HepG2 (cell line): ENCODE measurements around the gene KCNB1. TPM values are rescaled to one million over a fixed set of nuclear protein-coding genes. Genes with fewer than 3 reads are reported as not detected.

ENCODE experiments used
- ATAC-seq: fragments of 200-7000 bp; cut with Tn5 transposase; 3 replicates; pipeline ENCODE4 v1.9.1; 2020; ENCODE audit warnings: mild to moderate bottlenecking, moderate library complexity
- BruUV-seq: library from RNA; stranded (reverse); fragments of 400-500 nt; replicated peaks from 2 replicates; lab custom pipeline; 2021; lab: Mats Ljungman, UMichigan
- CTCF ChIA-PET: fragments of 300-600 bp; formaldehyde crosslinking; extraction: SDS; loops from one replicate; lab custom pipeline; 2021; ENCODE audit warnings: low total read pairs, inconsistent platforms, low intra/inter-chr PET ratio; lab: Yijun Ruan, JAX
- POLR2A ChIA-PET: fragments of 350-600 bp; sonication (Branson Sonifier 250); formaldehyde crosslinking; loops from one replicate; lab custom pipeline; 2020; ENCODE audit warnings: antibody characterized with exemption, inconsistent platforms; lab: Yijun Ruan, JAX
- DNase-seq: peaks from one replicate; pipeline ENCODE4 v3.0.0-alpha.2; 2015; ENCODE audit warnings: low spot score
- FAIRE-seq: peaks from 3 replicates; lab custom pipeline; 2011; peaks lifted over from hg19 to GRCh38; lab: Jason Lieb, UNC
- H2AFZ ChIP-seq: one replicate; pipeline ENCODE4 v1.6.1; 2011; ENCODE audit warnings: low read length, inconsistent platforms
- H3K27ac ChIP-seq: fragments of 300-600 bp; 3 replicates; pipeline ENCODE4 v1.8.0; 2011; ENCODE audit warnings: mixed run types, mild to moderate bottlenecking, mixed read lengths, low read length, inconsistent platforms; ENCODE audit not compliant: insufficient read depth; ENCODE audit errors: extremely low read length
- H3K27me3 ChIP-seq, 2 experiments: fragments of 200-600 bp in 1 of 2; 2 replicates in 1 of 2; 3 replicates in 1 of 2; pipeline versions ENCODE4 v1.6.0 to v1.8.0; 2011; ENCODE audit warnings: low read length in 2 of 2, mild to moderate bottlenecking in 2 of 2, moderate library complexity in 2 of 2, inconsistent platforms in 1 of 2; ENCODE audit not compliant: insufficient read depth in 2 of 2, control insufficient read depth in 1 of 2
- H3K36me3 ChIP-seq, 2 experiments: fragments of 200-600 bp in 1 of 2; replicated peaks in 1 of 2; 2 replicates in 1 of 2; 3 replicates in 1 of 2; pipeline versions ENCODE4 v1.5.1 to v1.8.0; 2011; ENCODE audit warnings: low read length in 2 of 2, inconsistent platforms in 1 of 2; ENCODE audit not compliant: insufficient read depth in 2 of 2, control insufficient read depth in 1 of 2
- H3K4me1 ChIP-seq: 2 replicates; pipeline ENCODE4 v1.5.1; 2012; ENCODE audit warnings: low read length, inconsistent platforms; ENCODE audit not compliant: insufficient read depth
- H3K4me2 ChIP-seq: 2 replicates; pipeline ENCODE4 v1.6.0; 2011; ENCODE audit warnings: low read depth, low read length, inconsistent platforms
- H3K4me3 ChIP-seq, 3 experiments: fragments of 200-600 bp in 1 of 3; sonication (generic), shearing (Covaris generic) in 1 of 3; replicated peaks in 1 of 3; 2 replicates each; pipeline ENCODE4 v1.5.1; 2011 to 2016; ENCODE audit warnings: low read length in 3 of 3, inconsistent platforms in 2 of 3, low read depth in 2 of 3, mild to moderate bottlenecking in 2 of 3, control low read depth in 1 of 3, mixed read lengths in 1 of 3; ENCODE audit not compliant: insufficient read depth in 1 of 3
- H3K79me2 ChIP-seq: one replicate; pipeline ENCODE4 v1.6.1; 2011; ENCODE audit warnings: low read length, inconsistent platforms; ENCODE audit not compliant: insufficient read depth
- H3K9ac ChIP-seq: 2 replicates; pipeline ENCODE4 v1.6.0; 2011; ENCODE audit warnings: mild to moderate bottlenecking, low read depth, low read length, inconsistent platforms; ENCODE audit not compliant: insufficient read depth
- H3K9me3 ChIP-seq: 2 replicates; pipeline ENCODE4 v1.5.1; 2012; ENCODE audit warnings: mild to moderate bottlenecking, low read length
- H4K20me1 ChIP-seq: 2 replicates; pipeline ENCODE4 v1.6.0; 2011; ENCODE audit warnings: inconsistent platforms, mild to moderate bottlenecking, low read length, moderate library complexity; ENCODE audit not compliant: insufficient read depth
- DZIP1 ChIP-seq: sonication (generic); formaldehyde crosslinking; IDR thresholded peaks from 2 replicates; pipeline ENCODE4 v1.5.0; 2020; ENCODE audit warnings: mild to moderate bottlenecking, missing genetic modification reagents
- NFKB2 ChIP-seq: sonication (generic); formaldehyde crosslinking; IDR thresholded peaks from 2 replicates; pipeline ENCODE4 v1.4.0; 2020; ENCODE audit warnings: missing genetic modification reagents, borderline replicate concordance
- SIN3A ChIP-seq: IDR thresholded peaks from 2 replicates; pipeline ENCODE4 v1.6.1; 2011; ENCODE audit warnings: low read depth, mild to moderate bottlenecking, control low read depth, low read length, borderline replicate concordance
- SPEN ChIP-seq: sonication (generic); formaldehyde crosslinking; IDR thresholded peaks from 2 replicates; pipeline ENCODE4 v1.5.1; 2020; ENCODE audit warnings: low read depth, mild to moderate bottlenecking, missing genetic modification reagents
- SRY ChIP-seq: sonication (generic); formaldehyde crosslinking; IDR thresholded peaks from 2 replicates; pipeline ENCODE4 v1.8.0; 2022; ENCODE audit warnings: mild to moderate bottlenecking, missing genetic modification reagents
- ZC3H13 ChIP-seq: sonication (generic); formaldehyde crosslinking; IDR thresholded peaks from 2 replicates; pipeline ENCODE4 v1.8.1; 2023; ENCODE audit warnings: mild to moderate bottlenecking, missing genetic modification reagents, moderate library complexity
- ZNF224 ChIP-seq: sonication (generic); formaldehyde crosslinking; IDR thresholded peaks from 2 replicates; pipeline ENCODE4 v1.5.0; 2020; ENCODE audit warnings: mild to moderate bottlenecking, missing genetic modification reagents
- ZNF672 ChIP-seq: sonication (generic); formaldehyde crosslinking; IDR thresholded peaks from 2 replicates; pipeline ENCODE4 v1.8.1; 2022; ENCODE audit warnings: missing genetic modification reagents
- ZNF780A ChIP-seq: sonication (generic); formaldehyde crosslinking; IDR thresholded peaks from 2 replicates; pipeline ENCODE4 v1.8.0; 2022; ENCODE audit warnings: mild to moderate bottlenecking, missing genetic modification reagents, moderate library complexity
- WGBS: methylation state at CpG from one replicate; pipeline ENCODE4 v1.1.6; 2017; ENCODE audit warnings: low lambda C conversion rate; 5-methylcytosine and 5-hydroxymethylcytosine counted together
- in situ Hi-C: cut with HindIII; loops from 2 replicates; pipeline ENCODE4 v1.10.0; 2017; ENCODE audit warnings: low pct_unique_long_range_greater_than_20kb; ENCODE audit not compliant: extremely low pct_ligation_motif_present
- intact Hi-C: fragments of 100-400 bp; cut with micrococcal nuclease; formaldehyde crosslinking; loops from one replicate; pipeline ENCODE4 v1.10.0; 2022; ENCODE audit not compliant: unreplicated experiment
- polyA plus RNA-seq, 8 experiments: library from polyadenylated mRNA; depleted of rRNA in 3 of 8; stranded (reverse) in 7 of 8; unstranded in 1 of 8; fragments of >200 nt; fragmentation: Illumina TruSeq in 4 of 8; extraction: Trizol in 4 of 8; gene quantifications; 2 replicates each; pipeline versions ENCODE4 v1.2.1 to v1.2.3, GENCODE V29; 2011 to 2016; ENCODE audit warnings: low read depth in 4 of 8, missing spikeins in 1 of 8, mixed read lengths in 1 of 8; ENCODE audit not compliant: insufficient read depth in 1 of 8
- total RNA-seq, 5 experiments: library from RNA; depleted of rRNA; stranded (reverse); fragments of >200 nt; fragmentation: Illumina TruSeq; extraction: Trizol; gene quantifications; 2 replicates each; pipeline ENCODE4 v1.2.3, GENCODE V29; 2016; ENCODE audit warnings: low read depth in 1 of 5

The KCNB1 gene
- total and polyA plus RNA-seq, 2 of the 13 experiments (the other 11 are each of a cell fraction or from before 2014, with no cell fraction given) = 0.02 TPM; not detected in 1

- WGBS = 82% methylated on average over 32 of the region's 46 CpGs
- CTCF ChIA-PET = interaction anchor here (9.6 kb wide), 1 partner anchor 148 kb away, joined by 159 read pairs; no protein-coding TSS in a partner anchor
- intact Hi-C loops (loop anchor here (5.0 kb wide), 1 partner anchor 40 kb away; no protein-coding TSS in a partner anchor), in situ Hi-C loops (loop anchor here (5.0 kb wide), 2 partner anchors 95 to 150 kb away; no protein-coding TSS in a partner anchor)
- FAIRE-seq (no peak), DNase-seq (no peak), ATAC-seq (no peak)
- no peak overlapping the region for H3K9ac ChIP-seq
- TF ChIP-seq ZC3H13 (CRISPR knock-in tag) = 0 out of 2 replicates have a peak, but pooled peaks have one; percentile 4
- TF ChIP-seq ZNF224 (CRISPR knock-in tag) = 0 out of 2 replicates have a peak, but pooled peaks have one; percentile 9
- peak; percentile 16; the same call in 1 of the 2 replicates for TF ChIP-seq ZNF672
- TF ChIP-seq NFKB2 (CRISPR knock-in tag) = no peak
- TF ChIP-seq ZNF780A (CRISPR knock-in tag) = peak; percentile 11
- no peak for TF ChIP-seq SIN3A
- 0 out of 2 replicates have a peak, but pooled peaks have one; percentile 28 for TF ChIP-seq DZIP1 (CRISPR knock-in tag)
- TF ChIP-seq SPEN (CRISPR knock-in tag) = 0 out of 2 replicates have a peak, but pooled peaks have one; percentile 6
- 0 out of 2 replicates have a peak, but pooled peaks have one; percentile 7 for TF ChIP-seq SRY
- no peaks in the 10 kb centered on the region for H3K9me3 ChIP-seq
- no TSS peak for BruUV-seq
- no peaks in the 10 kb centered on the region for H3K79me2 ChIP-seq
- H4K20me1 ChIP-seq = peaks cover 30% of the 10 kb centered on the region; the same call in 1 of the 2 replicates
- POLR2A ChIA-PET = no interaction called here
- no peak overlapping the region for H3K4me2 ChIP-seq
- no peak overlapping the region for H2AFZ ChIP-seq
- H3K27me3 ChIP-seq = peaks cover 4 to 36% of the 10 kb centered on the region in 2 experiments; a peak in 3 of 5 replicates
- peaks cover 35% of the 10 kb centered on the region for H3K4me1 ChIP-seq
- no peak overlapping the region for H3K27ac ChIP-seq
- H3K4me3 ChIP-seq = no peak overlapping the region
- H3K36me3 ChIP-seq = no peaks in the 10 kb centered on the region
Observed at GRCh38 chr20:49482173-49482572, 295 bp downstream of the KCNB1 start.
